COR-L47 (cell line): Measurements from ENCODE around the gene FNDC5.

Experiments used
- DNase-seq: peaks from one replicate; lab custom pipeline; 2025; lab: John Stamatoyannopoulos, UW

The FNDC5 gene

GRCh38 chr1:32813941-32814739 lies 56.6 kb downstream of the FNDC5 start:
- no peak for DNase-seq
